ENCODE data around the gene RPEL1. TPM values are rescaled to one million over a fixed set of nuclear protein-coding genes. Genes with fewer than 3 reads are reported as not detected.

Gene RPEL1
- total RNA-seq, 1 experiment from 2014 or later: not detected

GRCh38 chr10:103291588-103291987 is 45.9 kb downstream of the RPEL1 start:
- ChIA-PET POLR2A (ENCODE audit: low non-redundant PET) (interaction anchor here (0.5 kb wide), 1 partner anchor 10 kb away, joined by 5 read pairs; no protein-coding TSS in a partner anchor), CTCF (no interaction called here)
- intact Hi-C loops (cut with micrococcal nuclease; ENCODE audit: unreplicated experiment): no loop called here

GRCh38 chr10:103295374-103296015 is 49.8 kb downstream of the RPEL1 start:
- no peak overlapping the region for H3K4me3 ChIP-seq (ENCODE audit: low read depth, low read length, poor library complexity, severe bottlenecking)
- H3K36me3 ChIP-seq (ENCODE audit: insufficient read depth, low read length, poor library complexity, severe bottlenecking): no peaks in the 10 kb centered on the region
- H3K27ac ChIP-seq (ENCODE audit: low read depth, low read length, poor library complexity, severe bottlenecking): no peak overlapping the region
- no peaks in the 10 kb centered on the region for H3K9me3 ChIP-seq (ENCODE audit: low read depth, low read length, poor library complexity, severe bottlenecking)
- no peak for DNase-seq (ENCODE audit: low spot score)
- no TSS peak for BruUV-seq (replicated peaks)
- ChIA-PET POLR2A (ENCODE audit: low non-redundant PET) (no interaction called here), CTCF (no interaction called here)
- no peaks in the 10 kb centered on the region for H3K4me1 ChIP-seq (ENCODE audit: insufficient read depth, low read length, poor library complexity, severe bottlenecking)
- TF ChIP-seq CTCF (conservative IDR thresholded peaks at IDR 0.05; ENCODE audit: low read depth, low read length) (no peak), EZH2 (IDR thresholded peaks at IDR 0.05; ENCODE audit: borderline replicate concordance, low read depth, low read length, poor library complexity, severe bottlenecking) (no peak)
- no peaks in the 10 kb centered on the region for H3K27me3 ChIP-seq (replicated peaks; ENCODE audit: insufficient read depth, low read depth, low read length, poor library complexity)
- intact Hi-C loops (cut with micrococcal nuclease; ENCODE audit: unreplicated experiment): no loop called here

More at GRCh38 chr10:103291588-103291987, 45.9 kb downstream of the RPEL1 start:
- Histone ChIP-seq H3K4me1 (ENCODE audit: insufficient read depth, low read length, poor library complexity, severe bottlenecking) (no peaks in the 10 kb centered on the region), H3K27me3 (replicated peaks; ENCODE audit: insufficient read depth, low read depth, low read length, poor library complexity) (no peaks in the 10 kb centered on the region), H3K27ac (ENCODE audit: low read depth, low read length, poor library complexity, severe bottlenecking) (no peak overlapping the region), H3K4me3 (ENCODE audit: low read depth, low read length, poor library complexity, severe bottlenecking) (no peak overlapping the region), H3K36me3 (ENCODE audit: insufficient read depth, low read length, poor library complexity, severe bottlenecking) (no peaks in the 10 kb centered on the region), H3K9me3 (ENCODE audit: low read depth, low read length, poor library complexity, severe bottlenecking) (no peaks in the 10 kb centered on the region)
- TF ChIP-seq EZH2 (IDR thresholded peaks at IDR 0.05; ENCODE audit: borderline replicate concordance, low read depth, low read length, poor library complexity, severe bottlenecking): no peak
- TF ChIP-seq CTCF (conservative IDR thresholded peaks at IDR 0.05; ENCODE audit: low read depth, low read length): no peak
- no peak for DNase-seq (ENCODE audit: low spot score)
- no TSS peak for BruUV-seq (replicated peaks)

Other genes starting within 250 kb of the RPEL1 start
- gene NT5C2, start 52.6 kb upstream of the RPEL1 start, total RNA-seq (2021): 60.0 and 61.8 TPM in 2 replicates
- gene INA, start 31.3 kb downstream of the RPEL1 start, total RNA-seq (2021): 14.1 and 16.2 TPM in 2 replicates
- 22.5 and 25.3 TPM in 2 replicates for gene PCGF6, start 105.3 kb downstream of the RPEL1 start, total RNA-seq (2021)
- gene TAF5, start 122.1 kb downstream of the RPEL1 start, total RNA-seq (2021): 13.6 and 13.7 TPM in 2 replicates
- 393 and 426 TPM in 2 replicates for gene ATP5MK, start 150.6 kb downstream of the RPEL1 start, total RNA-seq (2021)
- 68.6 and 78.1 TPM in 2 replicates for gene PDCD11, start 150.7 kb downstream of the RPEL1 start, total RNA-seq (2021)
- gene CALHM2, start 206.5 kb downstream of the RPEL1 start, total RNA-seq (2021): 5.9 TPM in 2 replicates
- gene CALHM1, start 213.0 kb downstream of the RPEL1 start, total RNA-seq (2021): not detected in 2 replicates
- not detected in 2 replicates for gene CALHM3, start 233.4 kb downstream of the RPEL1 start, total RNA-seq (2021)
- gene NEURL1, start 247.8 kb downstream of the RPEL1 start, total RNA-seq (2021): 0.50 and 0.52 TPM in 2 replicates